D721Med (cell line): ENCODE data around the gene NFATC2IP.

Experiments used
- DNase-seq: peaks from one replicate; pipeline ENCODE4 v3.0.0; 2011; ENCODE audit warnings: low spot score; ENCODE audit not compliant: insufficient read length
- FAIRE-seq: peaks from 2 replicates; lab custom pipeline; 2011; peaks lifted over from hg19 to GRCh38; lab: Jason Lieb, UNC
- TF ChIP-seq, protein P1 (sequence below): IDR thresholded peaks from 2 replicates; pipeline ENCODE4 v1.5.1; 2012; ENCODE audit warnings: mild to moderate bottlenecking, control low read depth; ENCODE audit not compliant: insufficient read depth; ENCODE audit errors: missing control alignments

Gene NFATC2IP

DNA sequence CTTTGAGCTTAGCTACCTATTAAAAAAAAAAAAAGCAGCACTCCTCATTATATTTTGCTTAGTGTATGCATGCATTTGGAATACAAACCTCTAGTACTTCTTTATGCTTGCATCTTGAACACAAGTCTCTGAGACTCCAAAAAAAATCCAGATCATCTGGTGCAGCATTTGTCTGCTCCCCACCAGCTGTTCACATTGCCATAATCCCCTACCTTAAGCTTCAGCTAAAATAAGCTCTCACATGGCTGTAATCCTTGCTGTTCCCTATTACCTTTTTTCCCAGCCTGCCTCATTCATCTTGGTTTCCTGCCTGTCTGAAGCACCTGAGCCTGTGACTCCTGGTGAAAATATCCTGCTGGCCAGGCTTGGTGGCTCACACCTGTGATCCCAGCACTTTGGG lies 7.5 kb upstream of the NFATC2IP start:
- DNase-seq, result peak; percentile 67
- FAIRE-seq, result peak; percentile 88
- TF ChIP-seq, protein P1, sequence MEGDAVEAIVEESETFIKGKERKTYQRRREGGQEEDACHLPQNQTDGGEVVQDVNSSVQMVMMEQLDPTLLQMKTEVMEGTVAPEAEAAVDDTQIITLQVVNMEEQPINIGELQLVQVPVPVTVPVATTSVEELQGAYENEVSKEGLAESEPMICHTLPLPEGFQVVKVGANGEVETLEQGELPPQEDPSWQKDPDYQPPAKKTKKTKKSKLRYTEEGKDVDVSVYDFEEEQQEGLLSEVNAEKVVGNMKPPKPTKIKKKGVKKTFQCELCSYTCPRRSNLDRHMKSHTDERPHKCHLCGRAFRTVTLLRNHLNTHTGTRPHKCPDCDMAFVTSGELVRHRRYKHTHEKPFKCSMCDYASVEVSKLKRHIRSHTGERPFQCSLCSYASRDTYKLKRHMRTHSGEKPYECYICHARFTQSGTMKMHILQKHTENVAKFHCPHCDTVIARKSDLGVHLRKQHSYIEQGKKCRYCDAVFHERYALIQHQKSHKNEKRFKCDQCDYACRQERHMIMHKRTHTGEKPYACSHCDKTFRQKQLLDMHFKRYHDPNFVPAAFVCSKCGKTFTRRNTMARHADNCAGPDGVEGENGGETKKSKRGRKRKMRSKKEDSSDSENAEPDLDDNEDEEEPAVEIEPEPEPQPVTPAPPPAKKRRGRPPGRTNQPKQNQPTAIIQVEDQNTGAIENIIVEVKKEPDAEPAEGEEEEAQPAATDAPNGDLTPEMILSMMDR, result no peak

DNA sequence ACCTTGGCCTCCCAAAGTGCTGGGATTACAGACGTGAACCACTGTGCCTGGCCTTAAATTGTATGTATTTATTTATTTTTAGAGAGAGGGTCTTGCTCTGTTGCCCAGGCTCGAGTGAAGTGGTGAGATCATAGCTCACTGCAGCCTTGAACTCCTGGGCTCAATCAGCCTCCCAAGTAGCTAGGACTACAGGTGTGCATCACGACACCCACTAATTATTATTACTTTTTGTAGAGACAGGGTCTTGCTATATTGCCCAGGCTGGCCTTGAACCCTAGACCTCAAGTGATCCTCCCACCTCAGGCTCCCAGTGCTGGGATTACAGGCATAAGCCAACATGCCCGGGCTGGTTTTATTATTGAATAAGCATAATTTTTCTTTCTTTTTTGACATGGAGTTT lies 4.1 kb upstream of the NFATC2IP start:
- FAIRE-seq (no peak), DNase-seq (no peak)
- TF ChIP-seq, protein P1, result no peak

DNA sequence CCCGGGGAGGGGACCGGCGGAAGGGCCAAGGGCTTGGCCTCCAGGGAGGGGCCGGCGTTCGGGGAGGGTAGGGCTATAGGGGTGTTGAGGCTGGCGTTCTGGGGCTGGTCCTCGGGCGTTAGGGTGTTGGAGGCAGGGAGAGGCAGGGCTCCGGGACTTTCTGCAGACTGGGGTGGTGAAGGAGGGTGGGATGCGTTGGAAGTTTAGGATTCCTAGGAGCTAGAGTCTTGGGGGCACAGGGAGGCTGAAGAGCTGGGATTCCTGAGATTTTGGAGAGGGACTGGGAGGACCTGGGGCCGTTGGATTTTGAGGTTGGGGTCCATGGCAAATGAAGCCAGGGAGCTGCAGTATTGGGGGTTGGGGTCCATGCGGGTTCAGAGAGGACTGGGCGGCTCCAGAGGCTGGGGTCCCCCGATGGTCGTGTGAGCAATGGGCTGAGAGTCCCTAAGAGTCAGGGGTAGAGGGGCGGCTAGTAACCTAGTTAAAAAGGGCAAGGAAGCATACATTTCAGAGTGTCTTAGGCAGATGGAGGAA lies 740 bp downstream of the NFATC2IP start:
- DNase-seq, result no peak
- no peak for FAIRE-seq
- TF ChIP-seq, protein P1, result no peak

DNA sequence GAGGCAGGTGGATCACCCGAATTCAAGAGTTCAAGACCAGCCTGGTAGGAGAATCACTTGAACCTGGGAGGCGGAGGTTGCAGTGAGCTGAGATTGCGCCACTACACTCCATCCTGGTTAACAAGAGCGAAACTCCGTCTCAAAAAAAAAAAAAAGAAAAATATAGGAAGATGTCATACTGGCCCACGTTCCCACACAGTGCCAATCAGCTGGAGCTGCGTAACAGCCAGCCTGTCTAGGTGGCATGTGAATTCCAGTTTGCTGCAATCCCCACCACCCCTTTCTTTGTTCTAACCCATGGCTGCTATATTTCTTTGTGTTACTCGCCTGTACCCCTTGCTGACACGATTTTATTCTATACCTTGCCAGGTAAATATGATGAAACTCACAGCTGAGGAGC lies 7.5 kb downstream of the NFATC2IP start:
- no peak for FAIRE-seq
- TF ChIP-seq, protein P1, result no peak
- no peak for DNase-seq

DNA sequence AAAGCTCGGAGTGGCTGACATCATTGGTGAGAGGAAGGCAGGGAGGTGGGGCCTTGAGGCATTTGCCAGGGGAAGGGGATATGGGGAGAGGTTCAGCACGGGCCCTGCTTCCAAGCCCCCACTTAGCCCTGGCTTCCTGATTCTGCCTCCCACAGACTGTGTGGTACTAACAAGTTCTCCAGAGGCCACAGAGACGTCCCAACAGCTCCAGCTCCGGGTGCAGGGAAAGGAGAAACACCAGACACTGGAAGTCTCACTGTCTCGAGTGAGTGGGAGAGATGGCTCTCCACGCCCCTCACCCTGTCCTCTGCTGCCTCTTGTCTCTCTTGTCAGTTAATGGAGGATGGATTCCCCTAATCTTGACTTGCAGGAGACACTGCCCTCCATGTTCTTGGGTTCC lies 8.1 kb downstream of the NFATC2IP start:
- FAIRE-seq, result no peak
- TF ChIP-seq, protein P1, result no peak
- DNase-seq, result no peak

DNA sequence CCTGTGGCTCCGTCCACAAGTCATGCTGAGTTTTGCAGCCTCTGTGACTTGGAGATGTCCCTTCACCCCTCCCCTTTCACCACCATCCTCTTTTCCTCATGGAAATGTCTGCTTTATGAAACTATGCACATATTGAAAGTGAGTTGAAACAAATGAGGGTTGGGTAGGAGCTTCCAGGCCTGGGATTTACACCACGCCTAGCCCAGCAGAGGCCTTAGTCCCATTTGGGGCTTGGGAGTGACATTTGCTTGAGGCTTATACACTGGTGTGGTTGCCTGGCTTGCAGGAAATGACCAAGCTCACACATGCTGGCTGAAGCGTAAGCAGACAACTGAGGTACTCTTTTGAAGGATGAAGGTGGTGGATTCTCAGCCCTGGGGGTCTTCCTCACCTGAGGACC lies 13.3 kb downstream of the NFATC2IP start:
- DNase-seq, result no peak
- TF ChIP-seq, protein P1, result no peak
- FAIRE-seq, result no peak

DNA sequence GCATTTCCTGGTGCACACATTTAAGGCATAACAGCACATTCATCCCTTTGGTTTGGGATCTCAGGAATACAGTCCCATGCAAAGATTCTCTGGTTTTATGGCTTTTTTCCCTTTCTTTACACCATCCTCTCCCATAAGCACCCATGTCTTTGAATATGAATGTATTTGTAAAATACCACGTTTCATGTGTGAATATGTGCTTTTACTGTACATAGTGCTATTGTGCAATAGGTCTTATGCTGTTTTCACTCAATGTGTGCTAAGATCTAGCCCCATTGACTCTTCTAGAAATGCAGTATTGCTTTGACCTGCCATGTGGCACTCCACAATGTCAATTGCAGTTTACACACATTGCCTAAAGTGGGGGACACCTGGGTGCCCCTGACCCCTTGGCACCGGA lies 13.8 kb downstream of the NFATC2IP start:
- FAIRE-seq (no peak), DNase-seq (no peak)
- TF ChIP-seq, protein P1, result no peak
